Measurements from ENCODE around the gene CFAP299.

CFAP299 gene

GRCh38 chr4:80532674-80533333 is 197.3 kb downstream of the CFAP299 start:
- no peak for FAIRE-seq

- no peak for FAIRE-seq
Measured at GRCh38 chr4:80535551-80535950, 200.0 kb downstream of the CFAP299 start.

- no peak for FAIRE-seq
Measured at GRCh38 chr4:80538276-80538926, 202.9 kb downstream of the CFAP299 start.

- FAIRE-seq: no peak
Measured at GRCh38 chr4:80539190-80539589, 203.7 kb downstream of the CFAP299 start.

- FAIRE-seq: no peak
Measured at GRCh38 chr4:80540349-80540748, 204.8 kb downstream of the CFAP299 start.

- FAIRE-seq: no peak
Measured at GRCh38 chr4:80540785-80541469, 205.4 kb downstream of the CFAP299 start.

- no peak for FAIRE-seq
Measured at GRCh38 chr4:80542747-80543146, 207.2 kb downstream of the CFAP299 start.

- no peak for FAIRE-seq
Measured at GRCh38 chr4:80560337-80560736, 224.8 kb downstream of the CFAP299 start.

GRCh38 chr4:80566203-80566872 is 230.8 kb downstream of the CFAP299 start:
- FAIRE-seq: no peak

GRCh38 chr4:80568891-80569290 is 233.4 kb downstream of the CFAP299 start:
- FAIRE-seq: no peak

- no peak for FAIRE-seq
Measured at GRCh38 chr4:80576796-80577195, 241.3 kb downstream of the CFAP299 start.

GRCh38 chr4:80578001-80578400 is 242.5 kb downstream of the CFAP299 start:
- FAIRE-seq: no peak

GRCh38 chr4:80585542-80585941 is 250.0 kb downstream of the CFAP299 start:
- no peak for FAIRE-seq

- FAIRE-seq: no peak
Measured at GRCh38 chr4:80586716-80587115, 251.2 kb downstream of the CFAP299 start.

GRCh38 chr4:80587871-80588385 is 252.4 kb downstream of the CFAP299 start:
- FAIRE-seq: no peak

- no peak for FAIRE-seq
Measured at GRCh38 chr4:80592950-80593349, 257.4 kb downstream of the CFAP299 start.

- FAIRE-seq: peak; percentile 41
Measured at GRCh38 chr4:80594701-80595100, 259.2 kb downstream of the CFAP299 start.

- FAIRE-seq: no peak
Measured at GRCh38 chr4:80608281-80608980, 272.9 kb downstream of the CFAP299 start.

GRCh38 chr4:80610199-80610598 is 274.7 kb downstream of the CFAP299 start:
- FAIRE-seq: no peak

GRCh38 chr4:80610845-80611677 is 275.5 kb downstream of the CFAP299 start:
- FAIRE-seq: no peak

GRCh38 chr4:80611678-80611979 is 276.1 kb downstream of the CFAP299 start:
- FAIRE-seq: no peak

GRCh38 chr4:80613470-80613869 is 277.9 kb downstream of the CFAP299 start:
- no peak for FAIRE-seq
